B cell (primary cell): ENCODE results near the gene LAMTOR5. TPM values are rescaled to one million over a fixed set of nuclear protein-coding genes. Genes with fewer than 3 reads are reported as not detected.

ENCODE experiments used
- ATAC-seq: fragments of 200-7000 bp; cut with Tn5 transposase; one replicate; pipeline ENCODE4 v1.10.0; 2021; ENCODE audit warnings: low read depth, mild to moderate bottlenecking, moderate number of reproducible peaks, moderate library complexity
- CTCF ChIA-PET: fragments of 350-600 bp; sonication (Branson Sonifier 250); formaldehyde crosslinking; loops from one replicate; lab custom pipeline; 2021; ENCODE audit warnings: antibody characterized with exemption, inconsistent platforms; lab: Charles Lee
- POLR2A ChIA-PET: fragments of 350-600 bp; sonication (Branson Sonifier 250); formaldehyde crosslinking; loops from one replicate; lab custom pipeline; 2021; ENCODE audit warnings: antibody characterized with exemption; lab: Charles Lee
- DNase-seq: peaks from one replicate; pipeline ENCODE4 v3.0.0; 2013
- H2AFZ ChIP-seq: 2 replicates; pipeline ENCODE4 v1.6.1; 2012; ENCODE audit warnings: mild to moderate bottlenecking, low read depth, low read length; ENCODE audit not compliant: insufficient read depth, poor library complexity, severe bottlenecking
- H3K27ac ChIP-seq, 2 donors: 1 replicate in 1 of 2; 2 replicates in 1 of 2; pipeline ENCODE4 v1.5.1; 2012 to 2013; ENCODE audit warnings: low read length in 2 of 2, mild to moderate bottlenecking in 2 of 2, moderate library complexity in 1 of 2
- H3K27me3 ChIP-seq, 4 experiments: fragments of 200-600 bp in 1 of 4; sonication (generic) in 1 of 4; replicated peaks in 1 of 4; 1 replicate in 2 of 4; 2 replicates in 2 of 4; pipeline versions ENCODE4 v1.6.1 to v1.7.0; 2013 to 2016; ENCODE audit warnings: low read length in 3 of 4, mild to moderate bottlenecking in 2 of 4, mixed read lengths in 1 of 4, moderate library complexity in 1 of 4; ENCODE audit not compliant: insufficient read depth in 4 of 4, control insufficient read depth in 3 of 4; ENCODE audit errors: control extremely low read depth in 1 of 4
- H3K36me3 ChIP-seq, 2 experiments: replicated peaks in 1 of 2; 1 replicate in 1 of 2; 2 replicates in 1 of 2; pipeline versions ENCODE4 v1.6.1 to v1.7.1; 2013; ENCODE audit warnings: low read length in 1 of 2; ENCODE audit not compliant: insufficient read depth in 2 of 2, control insufficient read depth in 1 of 2; ENCODE audit errors: control extremely low read depth in 1 of 2, extremely low read depth in 1 of 2
- H3K4me1 ChIP-seq, 2 donors: fragments of 200-600 bp in 1 of 2; sonication (generic) in 1 of 2; 1 replicate in 1 of 2; 2 replicates in 1 of 2; pipeline versions ENCODE4 v1.5.1 to v1.6.1; 2013 to 2017; ENCODE audit warnings: low read length in 2 of 2; ENCODE audit not compliant: control insufficient read depth in 2 of 2, insufficient read depth in 2 of 2
- H3K4me2 ChIP-seq: replicated peaks from 2 replicates; pipeline ENCODE3; 2012; ENCODE audit warnings: mild to moderate bottlenecking, low read depth, low read length; ENCODE audit not compliant: poor library complexity, severe bottlenecking
- H3K4me3 ChIP-seq, 5 experiments: fragments of 200-600 bp in 1 of 5; sonication (generic) in 1 of 5; 1 replicate in 3 of 5; 2 replicates in 2 of 5; pipeline versions ENCODE4 v1.5.1 to v1.7.0; 2011 to 2016; ENCODE audit warnings: low read length in 4 of 5, mild to moderate bottlenecking in 4 of 5, low read depth in 2 of 5, control low read depth in 1 of 5, moderate library complexity in 1 of 5; ENCODE audit not compliant: insufficient read depth in 1 of 5; ENCODE audit errors: control extremely low read depth in 1 of 5, extremely low read depth in 1 of 5
- H3K79me2 ChIP-seq: fragments of 200-600 bp; sonication (generic); one replicate; pipeline ENCODE4 v1.6.0; 2016; ENCODE audit warnings: low read length; ENCODE audit not compliant: control insufficient read depth, insufficient read depth
- H3K9ac ChIP-seq: fragments of 200-600 bp; sonication (generic); 2 replicates; pipeline ENCODE4 v1.6.1; 2017; ENCODE audit warnings: mild to moderate bottlenecking, low read length, moderate library complexity
- H3K9me3 ChIP-seq, 3 donors: one replicate each; pipeline versions ENCODE4 v1.6.1 to v1.7.1; 2013; ENCODE audit warnings: low read length in 2 of 3; ENCODE audit not compliant: control insufficient read depth in 2 of 3, insufficient read depth in 1 of 3; ENCODE audit errors: control extremely low read depth in 1 of 3
- H4K20me1 ChIP-seq: 2 replicates; pipeline ENCODE4 v1.6.0; 2012; ENCODE audit warnings: mild to moderate bottlenecking, low read length; ENCODE audit not compliant: insufficient read depth, control insufficient read depth, poor library complexity, severe bottlenecking
- H3K27ac Mint-ChIP-seq: one replicate; pipeline ENCODE4 v1.8.0; 2021; ENCODE audit warnings: mixed read lengths
- H3K27me3 Mint-ChIP-seq: one replicate; pipeline ENCODE4 v1.8.0; 2021; ENCODE audit warnings: mixed read lengths
- H3K4me1 Mint-ChIP-seq: one replicate; pipeline ENCODE4 v1.8.0; 2021; ENCODE audit warnings: mixed read lengths
- H3K4me3 Mint-ChIP-seq: one replicate; pipeline ENCODE4 v1.8.0; 2021; ENCODE audit warnings: mixed read lengths
- H3K9me3 Mint-ChIP-seq: one replicate; pipeline ENCODE4 v1.8.0; 2022; ENCODE audit warnings: mixed read lengths; ENCODE audit not compliant: insufficient read depth
- EZH2 ChIP-seq: IDR thresholded peaks from 2 replicates; pipeline ENCODE4 v1.6.1; 2012; ENCODE audit warnings: borderline replicate concordance, low read depth, mild to moderate bottlenecking, moderate library complexity, low read length; ENCODE audit not compliant: insufficient read depth, poor library complexity, severe bottlenecking
- WGBS: methylation state at CpG from one replicate; pipeline ENCODE4 v1.1.5; 2013; ENCODE audit warnings: missing lambda C conversion rate; ENCODE audit not compliant: insufficient coverage; 5-methylcytosine and 5-hydroxymethylcytosine counted together
- intact Hi-C: fragments of 100-400 bp; cut with micrococcal nuclease; formaldehyde crosslinking; loops from one replicate; pipeline ENCODE4 v1.10.0; 2022
- polyA plus RNA-seq: library from polyadenylated mRNA; depleted of rRNA; stranded (reverse); fragments of >200 nt; gene quantifications from 2 replicates; pipeline ENCODE4 v1.2.3, GENCODE V29; 2012
- total RNA-seq, 2 donors: library from RNA; stranded (reverse); fragments of 120-200 nt in 1 of 2; gene quantifications; 1 replicate in 1 of 2; 2 replicates in 1 of 2; pipeline versions ENCODE4 v1.2.3 to v1.2.4, GENCODE V29; 2013 to 2022
- TF ChIP-seq, protein P1 (sequence below): fragments of 200-600 bp; IDR thresholded peaks from one replicate; pipeline ENCODE4 v1.8.0; 2022; ENCODE audit warnings: antibody characterized with exemption, mild to moderate bottlenecking

The LAMTOR5 gene
- total and polyA plus RNA-seq, 2 donors (not counting 1 experiment from before 2014, with no cell fraction given) = 145 to 253 TPM

DNA sequence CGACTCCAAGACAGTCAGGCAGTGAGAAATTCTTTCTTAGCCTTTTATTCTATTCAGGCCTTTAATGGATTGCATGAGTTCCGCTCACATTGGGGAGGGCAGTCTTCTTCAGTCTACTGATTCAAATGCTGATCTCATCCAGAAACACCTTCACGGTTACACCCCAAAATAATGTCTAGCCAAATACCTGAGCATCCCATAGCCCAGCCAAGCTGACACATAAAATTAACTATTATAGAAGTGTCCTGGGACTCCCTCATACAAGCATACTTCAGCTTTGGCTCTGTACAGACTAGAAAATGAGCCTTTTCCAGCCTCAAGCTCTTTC is 13.0 kb downstream of the LAMTOR5 start:
- no peak overlapping the region for H3K4me3 Mint-ChIP-seq
- ChIA-PET POLR2A (no interaction called here), CTCF (interaction anchor here (1.4 to 3.4 kb wide), 3 partner anchors 10 to 56 kb away, joined by 3 to 15 read pairs (median 7); no protein-coding TSS in a partner anchor)
- no peak overlapping the region for H3K4me2 ChIP-seq
- H4K20me1 ChIP-seq = no peaks in the 10 kb centered on the region
- H2AFZ ChIP-seq = no peak overlapping the region
- H3K4me3 ChIP-seq = no peak overlapping the region
- H3K27me3 ChIP-seq = no peaks in the 10 kb centered on the region
- H3K27ac Mint-ChIP-seq = no peak overlapping the region
- 100% methylated on average over 1 of the region's 3 CpGs for WGBS
- H3K36me3 ChIP-seq = peaks cover 3% of the 10 kb centered on the region in 2 experiments
- no peak overlapping the region for H3K9ac ChIP-seq
- peaks cover 0 to under 1% of the 10 kb centered on the region in 2 donors for H3K4me1 ChIP-seq
- no peaks in the 10 kb centered on the region for H3K9me3 Mint-ChIP-seq
- intact Hi-C loops = no loop called here
- no peaks in the 10 kb centered on the region for H3K79me2 ChIP-seq
- no peak overlapping the region for H3K27ac ChIP-seq
- H3K4me1 Mint-ChIP-seq = peaks cover 4% of the 10 kb centered on the region
- peaks cover 0 to 4% (median 0%) of the 10 kb centered on the region in 3 donors for H3K9me3 ChIP-seq
- no peak for DNase-seq
- TF ChIP-seq EZH2 = no peak
- TF ChIP-seq, protein P1, sequence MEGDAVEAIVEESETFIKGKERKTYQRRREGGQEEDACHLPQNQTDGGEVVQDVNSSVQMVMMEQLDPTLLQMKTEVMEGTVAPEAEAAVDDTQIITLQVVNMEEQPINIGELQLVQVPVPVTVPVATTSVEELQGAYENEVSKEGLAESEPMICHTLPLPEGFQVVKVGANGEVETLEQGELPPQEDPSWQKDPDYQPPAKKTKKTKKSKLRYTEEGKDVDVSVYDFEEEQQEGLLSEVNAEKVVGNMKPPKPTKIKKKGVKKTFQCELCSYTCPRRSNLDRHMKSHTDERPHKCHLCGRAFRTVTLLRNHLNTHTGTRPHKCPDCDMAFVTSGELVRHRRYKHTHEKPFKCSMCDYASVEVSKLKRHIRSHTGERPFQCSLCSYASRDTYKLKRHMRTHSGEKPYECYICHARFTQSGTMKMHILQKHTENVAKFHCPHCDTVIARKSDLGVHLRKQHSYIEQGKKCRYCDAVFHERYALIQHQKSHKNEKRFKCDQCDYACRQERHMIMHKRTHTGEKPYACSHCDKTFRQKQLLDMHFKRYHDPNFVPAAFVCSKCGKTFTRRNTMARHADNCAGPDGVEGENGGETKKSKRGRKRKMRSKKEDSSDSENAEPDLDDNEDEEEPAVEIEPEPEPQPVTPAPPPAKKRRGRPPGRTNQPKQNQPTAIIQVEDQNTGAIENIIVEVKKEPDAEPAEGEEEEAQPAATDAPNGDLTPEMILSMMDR = no peak
- no peak for ATAC-seq
- H3K27me3 Mint-ChIP-seq = no peaks in the 10 kb centered on the region

DNA sequence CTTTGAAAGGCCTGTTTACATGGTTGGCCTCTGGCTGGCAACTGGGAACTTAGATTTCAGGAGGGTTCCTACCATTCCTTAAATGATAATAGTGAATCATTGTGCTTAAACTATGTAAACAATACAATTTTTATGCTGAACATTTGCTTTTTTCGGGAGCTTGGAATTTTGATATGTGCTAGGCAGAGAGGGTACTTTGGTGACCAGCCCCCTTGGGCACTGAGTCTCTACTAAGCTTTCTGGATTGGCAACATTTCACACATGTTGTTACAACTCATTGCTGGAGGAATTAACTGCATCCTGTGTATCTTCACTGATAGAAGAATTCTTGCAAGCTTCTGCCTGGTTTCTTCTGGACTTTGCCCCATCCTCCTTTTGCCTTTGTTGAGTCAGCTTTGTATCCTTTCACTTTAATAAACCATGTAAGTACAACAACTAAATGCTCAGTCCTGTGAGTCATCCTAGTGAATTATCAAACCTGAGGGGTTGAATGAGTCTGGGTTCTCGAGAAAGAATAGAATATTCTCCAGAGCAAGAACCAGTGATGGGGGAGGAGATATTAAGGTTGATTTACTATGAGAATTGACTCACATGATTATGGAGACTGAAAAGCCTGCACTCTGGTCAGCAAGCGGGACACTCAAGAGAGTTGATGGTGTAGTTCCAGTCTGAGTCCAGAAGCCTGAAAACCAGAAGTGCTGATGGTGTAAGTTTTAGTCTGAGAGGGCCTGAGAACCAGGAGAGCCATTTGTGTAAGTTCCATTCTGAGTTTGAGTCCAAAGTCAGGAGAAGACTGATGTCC is 13.6 kb downstream of the LAMTOR5 start:
- no peak overlapping the region for H3K27ac Mint-ChIP-seq
- peaks cover 5% of the 10 kb centered on the region for H3K4me1 Mint-ChIP-seq
- no peak for TF ChIP-seq EZH2
- TF ChIP-seq, protein P1 = no peak
- no peak overlapping the region for H3K27ac ChIP-seq
- intact Hi-C loops = no loop called here
- no peak overlapping the region for H3K4me3 Mint-ChIP-seq
- no peaks in the 10 kb centered on the region for H4K20me1 ChIP-seq
- peaks cover 0 to 4% (median 0%) of the 10 kb centered on the region in 3 donors for H3K9me3 ChIP-seq
- ATAC-seq (no peak), DNase-seq (no peak)
- no peak overlapping the region for H3K4me3 ChIP-seq
- peaks cover 3% of the 10 kb centered on the region in 2 experiments for H3K36me3 ChIP-seq
- no peaks in the 10 kb centered on the region for H3K79me2 ChIP-seq
- CTCF ChIA-PET = interaction anchor here (0.9 to 3.4 kb wide), 4 partner anchors 10 to 56 kb away, joined by 3 to 15 read pairs (median 6); no protein-coding TSS in a partner anchor
- WGBS = 96% methylated on average over 3 of the region's 3 CpGs
- H2AFZ ChIP-seq = no peak overlapping the region
- peaks cover 0 to 6% of the 10 kb centered on the region in 2 donors for H3K4me1 ChIP-seq
- no peak overlapping the region for H3K9ac ChIP-seq
- H3K4me2 ChIP-seq = no peak overlapping the region
- no peaks in the 10 kb centered on the region for H3K9me3 Mint-ChIP-seq
- no peaks in the 10 kb centered on the region for H3K27me3 ChIP-seq
- H3K27me3 Mint-ChIP-seq = no peaks in the 10 kb centered on the region
- POLR2A ChIA-PET = interaction anchor here (1.2 kb wide), 1 partner anchor 9 kb away, joined by 5 read pairs; no protein-coding TSS in a partner anchor
